ENCODE results near the gene USB1. TPM values are rescaled to one million over a fixed set of nuclear protein-coding genes. Genes with fewer than 3 reads are reported as not detected.

Gene USB1
- total RNA-seq, 1 experiment from 2014 or later, result 73.1 TPM

GRCh38 chr16:58001781-58002415 is 691 bp downstream of the USB1 start:
- H4K20me1 ChIP-seq (ENCODE audit: insufficient read depth), result no peaks in the 10 kb centered on the region
- H3K27me3 ChIP-seq (ENCODE audit: insufficient read depth, low read length), result no peaks in the 10 kb centered on the region
- ChIA-PET POLR2A (interaction anchor here (1.0 kb wide), 1 partner anchor 267 kb away, joined by 4 read pairs; no protein-coding TSS in a partner anchor), RAD21 (ENCODE audit: low non-redundant PET in 1 of 2, low total read pairs in 2 of 2, uncharacterized antibody in 2 of 2, unreplicated experiment in 2 of 2) (no interaction called here), CTCF (interaction anchor here (0.6 to 1.0 kb wide), 2 partner anchors 13 to 425 kb away, joined by 3 to 8 read pairs; no protein-coding TSS in a partner anchor)
- peaks cover 18 to 30% of the 10 kb centered on the region in 2 experiments; a peak in 3 of 4 replicates for H3K4me1 ChIP-seq (ENCODE audit: control insufficient read depth in 1 of 2, insufficient read depth in 2 of 2, low read length in 2 of 2)
- no TSS peak for BruUV-seq (replicated peaks)
- peak overlapping the region; percentile 74 for H3K9ac ChIP-seq (ENCODE audit: low read length)
- intact Hi-C loops (cut with micrococcal nuclease), result loop anchor here (1.0 to 10.0 kb wide), 2 partner anchors 103 to 277 kb away; no protein-coding TSS in a partner anchor
- H3K9me2 ChIP-seq (ENCODE audit: insufficient read depth), result no peaks in the 10 kb centered on the region
- H3K4me2 ChIP-seq (ENCODE audit: low read length), result peak overlapping the region; percentile 99
- no peak for ATAC-seq
- TF ChIP-seq RAD21 (IDR thresholded peaks at IDR 0.05; ENCODE audit: low read depth), result no peak
- no peak for TF ChIP-seq SP1 (IDR thresholded peaks at IDR 0.05; ENCODE audit: low read depth)
- TF ChIP-seq ELF1 (IDR thresholded peaks at IDR 0.05; ENCODE audit: borderline replicate concordance, low read depth), result no peak
- TF ChIP-seq ATF3 (IDR thresholded peaks at IDR 0.05), result no peak
- no peak for TF ChIP-seq ZFX (IDR thresholded peaks at IDR 0.05)
- no peak for TF ChIP-seq CBX3 (IDR thresholded peaks at IDR 0.05; ENCODE audit: low read depth)
- TF ChIP-seq SIN3A (IDR thresholded peaks at IDR 0.05; ENCODE audit: low read depth), result no peak
- TF ChIP-seq FOSL1 (IDR thresholded peaks at IDR 0.05; ENCODE audit: low read depth), result no peak
- no peak for TF ChIP-seq JUND (IDR thresholded peaks at IDR 0.05)
- H3K4me3 ChIP-seq (replicated peaks in 1 of 2; ENCODE audit: low read depth in 1 of 2, low read length in 2 of 2), result peak overlapping the region; percentile 83 to 85
- DNase-seq (ENCODE audit: low read depth, low spot score), result no peak
- no peak overlapping the region for H2AFZ ChIP-seq (ENCODE audit: low read depth, low read length, poor library complexity, severe bottlenecking)
- peaks cover 12 to 15% of the 10 kb centered on the region in 2 experiments; a peak in 3 of 4 replicates for H3K36me3 ChIP-seq (ENCODE audit: control insufficient read depth in 1 of 2, insufficient read depth in 2 of 2, low read length in 2 of 2)
- H3K27ac ChIP-seq (ENCODE audit: low read depth, low read length), result no peak overlapping the region
- peaks cover 13% of the 10 kb centered on the region for H3K79me2 ChIP-seq (ENCODE audit: insufficient read depth, low read length)
- no peaks in the 10 kb centered on the region for H3K9me3 ChIP-seq (ENCODE audit: control insufficient read depth in 1 of 2, insufficient read depth in 1 of 2, low read depth in 1 of 2, low read length in 2 of 2)

- H3K27ac ChIP-seq (ENCODE audit: low read depth, low read length), result no peak overlapping the region
- no TSS peak for BruUV-seq (replicated peaks)
- no peaks in the 10 kb centered on the region for H3K27me3 ChIP-seq (ENCODE audit: insufficient read depth, low read length)
- peak overlapping the region; percentile 74; the same call in 1 of the 2 replicates for H3K9ac ChIP-seq (ENCODE audit: low read length)
- peaks cover 18 to 30% of the 10 kb centered on the region in 2 experiments; a peak in 3 of 4 replicates for H3K4me1 ChIP-seq (ENCODE audit: control insufficient read depth in 1 of 2, insufficient read depth in 2 of 2, low read length in 2 of 2)
- intact Hi-C loops (cut with micrococcal nuclease), result loop anchor here (10.0 kb wide), 1 partner anchor 278 kb away; no protein-coding TSS in a partner anchor
- H3K36me3 ChIP-seq (ENCODE audit: control insufficient read depth in 1 of 2, insufficient read depth in 2 of 2, low read length in 2 of 2), result peaks cover 12 to 18% of the 10 kb centered on the region in 2 experiments; a peak in 3 of 4 replicates
- H2AFZ ChIP-seq (ENCODE audit: low read depth, low read length, poor library complexity, severe bottlenecking), result no peak overlapping the region
- H3K79me2 ChIP-seq (ENCODE audit: insufficient read depth, low read length), result peaks cover 17% of the 10 kb centered on the region
- DNase-seq (ENCODE audit: low read depth, low spot score), result no peak
- ATAC-seq, result no peak
- peak overlapping the region; percentile 83 to 85 for H3K4me3 ChIP-seq (replicated peaks in 1 of 2; ENCODE audit: low read depth in 1 of 2, low read length in 2 of 2)
- H3K9me2 ChIP-seq (ENCODE audit: insufficient read depth), result no peaks in the 10 kb centered on the region
- ChIA-PET RAD21 (ENCODE audit: low non-redundant PET in 1 of 2, low total read pairs in 2 of 2, uncharacterized antibody in 2 of 2, unreplicated experiment in 2 of 2) (no interaction called here), POLR2A (no interaction called here), CTCF (no interaction called here)
- no peaks in the 10 kb centered on the region for H4K20me1 ChIP-seq (ENCODE audit: insufficient read depth)
- H3K4me2 ChIP-seq (ENCODE audit: low read length), result peak overlapping the region; percentile 99
- H3K9me3 ChIP-seq (ENCODE audit: control insufficient read depth in 1 of 2, insufficient read depth in 1 of 2, low read depth in 1 of 2, low read length in 2 of 2), result no peaks in the 10 kb centered on the region
- TF ChIP-seq ELF1 (IDR thresholded peaks at IDR 0.05; ENCODE audit: borderline replicate concordance, low read depth) (no peak), POLR2AphosphoS5 (IDR thresholded peaks at IDR 0.05; ENCODE audit: low read depth, low read length) (no peak), ZNF274 (IDR thresholded peaks at IDR 0.05; ENCODE audit: low read depth, low read length) (no peak), EZH2phosphoT487 (IDR thresholded peaks at IDR 0.05; ENCODE audit: borderline replicate concordance) (no peak), SRF (IDR thresholded peaks at IDR 0.05; ENCODE audit: low read depth) (no peak), ZBTB33 (IDR thresholded peaks at IDR 0.05; ENCODE audit: extremely low read depth, insufficient replicate concordance, low read length) (no peak), RAD21 (IDR thresholded peaks at IDR 0.05; ENCODE audit: low read depth) (no peak), FOSL1 (IDR thresholded peaks at IDR 0.05; ENCODE audit: low read depth) (no peak), MAX (IDR thresholded peaks at IDR 0.05) (no peak), CBX3 (IDR thresholded peaks at IDR 0.05; ENCODE audit: low read depth) (no peak), ATF3 (IDR thresholded peaks at IDR 0.05) (no peak)
These were observed 1.2 kb downstream of the USB1 start for GRCh38 chr16:58002416-58002800.

All from HCT116 (cell line).